Panc1 (cell line): ENCODE measurements around the gene CMTM4.

Experiments
- POLR2AphosphoS5 ChIP-seq: IDR thresholded peaks from 2 replicates; pipeline ENCODE4 v1.6.1; 2012; ENCODE audit warnings: mild to moderate bottlenecking, low read depth, low read length, moderate library complexity
- SIN3A ChIP-seq: IDR thresholded peaks from 2 replicates; pipeline ENCODE4 v1.6.1; 2012; ENCODE audit warnings: low read depth, mild to moderate bottlenecking, low read length, moderate library complexity, borderline replicate concordance; ENCODE audit not compliant: insufficient read depth
- TF ChIP-seq, protein P1 (sequence below): fragments of 450-650 bp; IDR thresholded peaks from 2 replicates; pipeline ENCODE4 v1.5.1; 2017; ENCODE audit warnings: mild to moderate bottlenecking
- TF ChIP-seq, protein P2 (sequence below), 2 experiments: IDR thresholded peaks; 2 replicates each; pipeline ENCODE4 v1.6.1; 2011 to 2012; ENCODE audit warnings: low read depth in 2 of 2, control low read depth in 1 of 2, low read length in 1 of 2, mild to moderate bottlenecking in 1 of 2, moderate library complexity in 1 of 2; ENCODE audit not compliant: insufficient read depth in 1 of 2

DNA sequence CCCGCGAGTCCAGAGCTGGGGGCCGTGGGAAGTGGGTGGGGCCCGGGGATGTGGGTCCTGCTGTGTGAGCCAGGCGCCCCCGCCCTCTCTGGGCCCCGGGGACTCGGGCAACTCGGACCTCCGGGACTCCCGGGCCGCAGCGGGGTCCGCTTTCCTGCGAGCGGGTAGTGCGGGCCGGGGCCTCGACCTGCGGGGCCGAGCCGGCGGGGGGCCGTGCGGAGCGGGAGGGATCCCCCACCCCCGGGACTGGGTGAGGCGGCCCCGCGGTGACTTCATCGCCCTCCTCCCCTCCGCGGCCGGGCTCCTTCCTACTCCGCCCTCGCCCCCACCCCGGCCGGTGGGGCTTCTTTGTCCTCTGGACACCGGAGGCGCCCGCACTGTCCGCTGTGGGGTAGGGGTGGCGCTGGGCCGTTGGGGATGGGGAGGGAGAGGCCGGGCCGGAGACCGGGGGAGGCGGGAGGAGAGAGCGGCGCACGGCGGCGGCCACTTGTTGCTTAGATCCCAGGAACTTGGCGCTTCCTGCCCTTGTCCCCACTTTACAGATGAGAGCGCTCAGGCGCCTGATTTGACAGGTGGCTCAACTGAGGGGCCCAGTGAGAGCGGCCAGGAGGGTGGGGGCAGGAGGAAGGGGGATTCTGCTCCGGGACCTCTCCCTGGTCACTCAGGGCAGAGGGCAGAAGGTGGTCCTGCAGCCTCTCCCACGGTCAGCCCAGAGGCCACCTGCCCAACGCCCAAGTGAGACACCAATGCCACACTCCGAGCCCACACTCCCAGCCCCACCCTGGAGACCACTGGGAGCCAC, 91.2 kb downstream of the CMTM4 start:
- TF ChIP-seq, protein P1, sequence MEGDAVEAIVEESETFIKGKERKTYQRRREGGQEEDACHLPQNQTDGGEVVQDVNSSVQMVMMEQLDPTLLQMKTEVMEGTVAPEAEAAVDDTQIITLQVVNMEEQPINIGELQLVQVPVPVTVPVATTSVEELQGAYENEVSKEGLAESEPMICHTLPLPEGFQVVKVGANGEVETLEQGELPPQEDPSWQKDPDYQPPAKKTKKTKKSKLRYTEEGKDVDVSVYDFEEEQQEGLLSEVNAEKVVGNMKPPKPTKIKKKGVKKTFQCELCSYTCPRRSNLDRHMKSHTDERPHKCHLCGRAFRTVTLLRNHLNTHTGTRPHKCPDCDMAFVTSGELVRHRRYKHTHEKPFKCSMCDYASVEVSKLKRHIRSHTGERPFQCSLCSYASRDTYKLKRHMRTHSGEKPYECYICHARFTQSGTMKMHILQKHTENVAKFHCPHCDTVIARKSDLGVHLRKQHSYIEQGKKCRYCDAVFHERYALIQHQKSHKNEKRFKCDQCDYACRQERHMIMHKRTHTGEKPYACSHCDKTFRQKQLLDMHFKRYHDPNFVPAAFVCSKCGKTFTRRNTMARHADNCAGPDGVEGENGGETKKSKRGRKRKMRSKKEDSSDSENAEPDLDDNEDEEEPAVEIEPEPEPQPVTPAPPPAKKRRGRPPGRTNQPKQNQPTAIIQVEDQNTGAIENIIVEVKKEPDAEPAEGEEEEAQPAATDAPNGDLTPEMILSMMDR = no peak
- no peak for TF ChIP-seq POLR2AphosphoS5
- TF ChIP-seq, protein P2, sequence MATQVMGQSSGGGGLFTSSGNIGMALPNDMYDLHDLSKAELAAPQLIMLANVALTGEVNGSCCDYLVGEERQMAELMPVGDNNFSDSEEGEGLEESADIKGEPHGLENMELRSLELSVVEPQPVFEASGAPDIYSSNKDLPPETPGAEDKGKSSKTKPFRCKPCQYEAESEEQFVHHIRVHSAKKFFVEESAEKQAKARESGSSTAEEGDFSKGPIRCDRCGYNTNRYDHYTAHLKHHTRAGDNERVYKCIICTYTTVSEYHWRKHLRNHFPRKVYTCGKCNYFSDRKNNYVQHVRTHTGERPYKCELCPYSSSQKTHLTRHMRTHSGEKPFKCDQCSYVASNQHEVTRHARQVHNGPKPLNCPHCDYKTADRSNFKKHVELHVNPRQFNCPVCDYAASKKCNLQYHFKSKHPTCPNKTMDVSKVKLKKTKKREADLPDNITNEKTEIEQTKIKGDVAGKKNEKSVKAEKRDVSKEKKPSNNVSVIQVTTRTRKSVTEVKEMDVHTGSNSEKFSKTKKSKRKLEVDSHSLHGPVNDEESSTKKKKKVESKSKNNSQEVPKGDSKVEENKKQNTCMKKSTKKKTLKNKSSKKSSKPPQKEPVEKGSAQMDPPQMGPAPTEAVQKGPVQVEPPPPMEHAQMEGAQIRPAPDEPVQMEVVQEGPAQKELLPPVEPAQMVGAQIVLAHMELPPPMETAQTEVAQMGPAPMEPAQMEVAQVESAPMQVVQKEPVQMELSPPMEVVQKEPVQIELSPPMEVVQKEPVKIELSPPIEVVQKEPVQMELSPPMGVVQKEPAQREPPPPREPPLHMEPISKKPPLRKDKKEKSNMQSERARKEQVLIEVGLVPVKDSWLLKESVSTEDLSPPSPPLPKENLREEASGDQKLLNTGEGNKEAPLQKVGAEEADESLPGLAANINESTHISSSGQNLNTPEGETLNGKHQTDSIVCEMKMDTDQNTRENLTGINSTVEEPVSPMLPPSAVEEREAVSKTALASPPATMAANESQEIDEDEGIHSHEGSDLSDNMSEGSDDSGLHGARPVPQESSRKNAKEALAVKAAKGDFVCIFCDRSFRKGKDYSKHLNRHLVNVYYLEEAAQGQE (IDR thresholded peaks at IDR 0.05; ENCODE audit: insufficient read depth in 1 of 2, low read depth in 2 of 2, low read length in 1 of 2) = no peak
- TF ChIP-seq SIN3A = no peak
